IMR-90 (cell line): Measurements from ENCODE around the gene CAPZA2. TPM values are rescaled to one million over a fixed set of nuclear protein-coding genes. Genes with fewer than 3 reads are reported as not detected.

Experiments used
- ATAC-seq: fragments of 200-7000 bp; cut with Tn5 transposase; 2 replicates; pipeline ENCODE4 v1.9.1; 2020; ENCODE audit warnings: low read depth, mild to moderate bottlenecking, moderate library complexity
- BruUV-seq: library from RNA; stranded (reverse); fragments of 400-500 nt; replicated peaks from 2 replicates; lab custom pipeline; 2021; lab: Mats Ljungman, UMichigan
- CTCF ChIA-PET: fragments of 300-600 bp; formaldehyde crosslinking; extraction: SDS; loops from one replicate; lab custom pipeline; 2021; ENCODE audit warnings: antibody characterized with exemption; lab: Yijun Ruan, JAX
- POLR2A ChIA-PET: fragments of 300-600 bp; sonication (Branson Sonifier 250); formaldehyde crosslinking; loops from one replicate; lab custom pipeline; 2022; ENCODE audit warnings: antibody characterized with exemption; ENCODE audit not compliant: unreplicated experiment; lab: Charles Lee
- DNase-seq: peaks from one replicate; pipeline ENCODE4 v3.0.0; 2013
- H2AFZ ChIP-seq: replicated peaks from 2 replicates; pipeline ENCODE3; 2013; ENCODE audit warnings: low read length, mild to moderate bottlenecking; ENCODE audit not compliant: poor library complexity
- H2AK5ac ChIP-seq: 2 replicates; pipeline ENCODE4 v1.6.1; 2013; ENCODE audit warnings: low read depth, low read length, inconsistent platforms
- H2AK9ac ChIP-seq: replicated peaks from 2 replicates; pipeline ENCODE3; 2013; ENCODE audit warnings: mild to moderate bottlenecking, low read depth, low read length, moderate library complexity; ENCODE audit not compliant: poor library complexity
- H2BK120ac ChIP-seq: 2 replicates; pipeline ENCODE4 v1.6.1; 2013; ENCODE audit warnings: low read depth, low read length, inconsistent platforms
- H2BK15ac ChIP-seq: 3 replicates; pipeline ENCODE4 v1.6.1; 2013; ENCODE audit warnings: low read depth, low read length, inconsistent platforms
- H2BK20ac ChIP-seq: 2 replicates; pipeline ENCODE4 v1.6.1; 2013; ENCODE audit warnings: low read depth, mild to moderate bottlenecking, inconsistent platforms, low read length, moderate library complexity
- H2BK5ac ChIP-seq: 2 replicates; pipeline ENCODE4 v1.6.1; 2013; ENCODE audit warnings: mild to moderate bottlenecking, low read depth, low read length, inconsistent platforms; ENCODE audit not compliant: poor library complexity, severe bottlenecking
- H3K14ac ChIP-seq: replicated peaks from 2 replicates; pipeline ENCODE4 v1.6.1; 2013; ENCODE audit warnings: low read depth, low read length, inconsistent platforms
- H3K18ac ChIP-seq: 2 replicates; pipeline ENCODE4 v1.6.1; 2013; ENCODE audit warnings: low read depth, low read length, control low read depth
- H3K23ac ChIP-seq: 2 replicates; pipeline ENCODE4 v1.6.1; 2013; ENCODE audit warnings: low read depth, low read length, inconsistent platforms
- H3K27ac ChIP-seq: 2 replicates; pipeline ENCODE4 v1.5.1; 2013; ENCODE audit warnings: mild to moderate bottlenecking, control low read depth, low read length; ENCODE audit not compliant: insufficient read depth
- H3K27me3 ChIP-seq: 2 replicates; pipeline ENCODE4 v1.6.1; 2013; ENCODE audit warnings: low read length; ENCODE audit not compliant: control insufficient read depth, insufficient read depth
- H3K36me3 ChIP-seq: 2 replicates; pipeline ENCODE4 v1.6.1; 2013; ENCODE audit warnings: low read length, mixed read lengths; ENCODE audit not compliant: control insufficient read depth, insufficient read depth
- H3K4ac ChIP-seq: 2 replicates; pipeline ENCODE4 v1.6.1; 2013; ENCODE audit warnings: low read depth, low read length, inconsistent platforms
- H3K4me1 ChIP-seq: 2 replicates; pipeline ENCODE4 v1.6.1; 2013; ENCODE audit warnings: low read length, mixed read lengths; ENCODE audit not compliant: control insufficient read depth, insufficient read depth
- H3K4me2 ChIP-seq: 2 replicates; pipeline ENCODE4 v1.6.1; 2013; ENCODE audit warnings: low read depth, mild to moderate bottlenecking, control low read depth, low read length, moderate library complexity
- H3K4me3 ChIP-seq: 2 replicates; pipeline ENCODE4 v1.5.1; 2013; ENCODE audit warnings: low read depth, mild to moderate bottlenecking, control low read depth, low read length, moderate library complexity; ENCODE audit not compliant: insufficient read depth
- H3K56ac ChIP-seq: 2 replicates; pipeline ENCODE4 v1.6.1; 2013; ENCODE audit warnings: low read length, inconsistent platforms; ENCODE audit not compliant: insufficient read depth; ENCODE audit errors: extremely low read depth
- H3K79me1 ChIP-seq, 2 experiments: 2 replicates each; pipeline ENCODE4 v1.6.1; 2013; ENCODE audit warnings: low read length in 2 of 2, inconsistent platforms in 1 of 2, low read depth in 1 of 2
- H3K9ac ChIP-seq: 2 replicates; pipeline ENCODE4 v1.6.1; 2013; ENCODE audit warnings: low read depth, low read length, control low read depth
- H3K9me1 ChIP-seq: 2 replicates; pipeline ENCODE4 v1.6.1; 2013; ENCODE audit warnings: low read length, inconsistent platforms; ENCODE audit not compliant: insufficient read depth
- H3K9me3 ChIP-seq: 2 replicates; pipeline ENCODE4 v1.6.1; 2013; ENCODE audit warnings: low read length; ENCODE audit not compliant: control insufficient read depth, insufficient read depth
- H4K20me1 ChIP-seq: 2 replicates; pipeline ENCODE4 v1.6.1; 2013; ENCODE audit warnings: low read length, inconsistent platforms; ENCODE audit not compliant: insufficient read depth
- H4K5ac ChIP-seq: 2 replicates; pipeline ENCODE4 v1.6.1; 2013; ENCODE audit warnings: mild to moderate bottlenecking, low read depth, low read length, control low read depth
- H4K8ac ChIP-seq, 2 experiments: 2 replicates each; pipeline ENCODE4 v1.6.1; 2013; ENCODE audit warnings: low read depth in 2 of 2, low read length in 2 of 2, control low read depth in 1 of 2, inconsistent platforms in 1 of 2
- H4K91ac ChIP-seq: 2 replicates; pipeline ENCODE4 v1.6.1; 2013; ENCODE audit warnings: low read depth, low read length, inconsistent platforms; ENCODE audit not compliant: insufficient read depth
- CHD1 ChIP-seq: IDR thresholded peaks from 2 replicates; pipeline ENCODE4 v1.6.1; 2012; ENCODE audit warnings: low read depth, low read length, improper control_type of control experiment
- MAZ ChIP-seq: IDR thresholded peaks from 2 replicates; pipeline ENCODE4 v1.6.1; 2012; ENCODE audit warnings: low read depth, mild to moderate bottlenecking, low read length, improper control_type of control experiment, moderate library complexity, borderline replicate concordance
- RCOR1 ChIP-seq: IDR thresholded peaks from 2 replicates; pipeline ENCODE4 v1.6.1; 2012; ENCODE audit warnings: mild to moderate bottlenecking, low read length, improper control_type of control experiment; ENCODE audit not compliant: insufficient replicate concordance
- RFX5 ChIP-seq: IDR thresholded peaks from 2 replicates; pipeline ENCODE4 v1.8.0; 2012; ENCODE audit warnings: low read depth, mild to moderate bottlenecking, low read length, moderate library complexity
- WGBS, 2 experiments: methylation state at CpG; one replicate each; pipeline versions ENCODE4 v1.1.5 to v1.1.7; 2013; ENCODE audit warnings: missing lambda C conversion rate in 2 of 2; ENCODE audit not compliant: insufficient read length in 1 of 2; ENCODE audit errors: extremely low coverage in 2 of 2; 5-methylcytosine and 5-hydroxymethylcytosine counted together
- dilution Hi-C: fragments of 300-500 bp; cut with HindIII; formaldehyde crosslinking; loops from one replicate; pipeline ENCODE4 v1.14.3; 2018; ENCODE audit warnings: low sequenced_read_pairs; ENCODE audit not compliant: unreplicated experiment
- in situ Hi-C: fragments of 300-500 bp; cut with MboI; formaldehyde crosslinking; loops from 3 replicates; pipeline ENCODE4 v1.14.3; 2019; ENCODE audit warnings: low sequenced_read_pairs, inconsistent platforms, mixed read lengths
- intact Hi-C: fragments of 100-400 bp; cut with micrococcal nuclease; formaldehyde crosslinking; loops from 2 replicates; pipeline ENCODE4 v1.10.0; 2022
- polyA plus RNA-seq, 3 experiments: library from polyadenylated mRNA; depleted of rRNA; stranded (reverse); fragments of >200 nt; gene quantifications; 2 replicates each; pipeline ENCODE4 v1.2.3, GENCODE V29; 2012; ENCODE audit warnings: low replicate concordance in 1 of 3
- total RNA-seq: library from RNA; depleted of rRNA; stranded (reverse); fragments of >200 nt; gene quantifications from 2 replicates; pipeline ENCODE4 v1.2.3, GENCODE V29; 2012
- TF ChIP-seq, protein P1 (sequence below): fragments of 150-350 bp; IDR thresholded peaks from 2 replicates; pipeline ENCODE4 v1.6.1; 2017; ENCODE audit warnings: mild to moderate bottlenecking, antibody characterized with exemption, low read length, low read depth

The CAPZA2 gene
- total and polyA plus RNA-seq, 2 of the 4 experiments (the other 2 are of a cell fraction) = 66.6 to 133 TPM

DNA sequence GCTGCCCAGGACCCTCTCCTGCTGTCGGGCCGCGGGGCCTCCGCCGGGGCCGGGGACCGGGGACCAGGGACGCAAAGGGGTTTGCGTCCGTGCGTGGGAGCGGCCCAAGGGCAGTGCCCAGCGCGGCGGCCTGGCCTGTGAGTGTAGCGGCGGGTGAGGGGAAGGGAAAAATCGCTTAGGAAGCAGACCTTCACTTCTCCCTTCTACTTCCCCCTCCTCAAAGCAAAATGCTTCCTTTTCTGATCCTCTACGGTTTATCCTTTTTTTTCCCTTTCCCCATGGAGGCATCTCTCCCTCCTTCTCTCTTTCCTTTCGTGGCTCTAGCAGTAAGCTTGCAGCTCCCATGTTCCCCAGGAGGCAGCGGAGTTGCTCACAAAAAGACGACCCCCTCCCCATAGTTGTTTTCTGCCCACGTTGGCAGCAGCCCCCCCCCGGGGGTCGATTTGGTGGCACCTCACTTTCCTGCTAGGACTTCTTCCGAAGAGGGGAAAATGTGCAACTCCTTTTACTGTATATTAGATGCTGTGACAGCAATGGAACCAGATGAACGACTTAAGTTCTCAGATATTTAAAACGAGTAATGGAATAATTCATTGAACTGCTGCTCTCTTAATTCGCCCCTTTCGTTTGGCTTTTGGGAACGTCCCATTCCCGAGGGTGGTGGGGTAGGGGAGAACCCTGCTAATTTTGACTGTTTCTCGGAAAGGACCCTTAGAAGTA, 724 bp downstream of the CAPZA2 start (continued):
- TF ChIP-seq RFX5 = no peak

DNA sequence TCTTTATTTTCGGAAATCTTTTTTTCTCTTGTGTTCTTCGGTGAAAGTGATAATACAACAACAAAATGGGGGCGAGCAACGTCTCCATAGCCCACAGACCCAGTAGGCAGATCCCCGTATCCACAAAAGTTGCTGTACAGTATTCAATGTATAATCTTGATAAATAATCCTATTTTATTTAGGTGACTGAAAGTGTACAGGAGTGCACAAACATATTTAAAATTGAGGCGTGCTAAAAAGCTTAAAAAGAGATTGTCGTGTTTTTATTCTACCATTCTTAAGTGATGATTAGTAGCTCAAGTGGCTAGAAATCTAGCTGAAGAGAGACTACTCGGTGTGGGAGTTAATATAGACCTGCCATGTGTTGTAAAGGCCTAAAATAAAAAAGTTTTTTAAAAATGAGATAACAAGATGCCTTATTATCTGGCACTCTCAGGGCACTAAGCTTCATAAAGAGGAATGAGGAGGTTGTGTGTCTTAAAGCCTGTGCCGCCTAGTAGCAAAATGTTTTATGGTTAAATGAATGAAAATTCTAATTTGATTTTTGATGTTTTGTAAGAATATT, 1.6 kb downstream of the CAPZA2 start:
- H4K20me1 ChIP-seq = peaks cover 50% of the 10 kb centered on the region

More for the DNA sequence above, 1.6 kb downstream of the CAPZA2 start:
- no peak overlapping the region for H3K56ac ChIP-seq
- H3K9ac ChIP-seq = peak overlapping the region; percentile 98
- no peak overlapping the region for H4K8ac ChIP-seq
- TF ChIP-seq, protein P1, sequence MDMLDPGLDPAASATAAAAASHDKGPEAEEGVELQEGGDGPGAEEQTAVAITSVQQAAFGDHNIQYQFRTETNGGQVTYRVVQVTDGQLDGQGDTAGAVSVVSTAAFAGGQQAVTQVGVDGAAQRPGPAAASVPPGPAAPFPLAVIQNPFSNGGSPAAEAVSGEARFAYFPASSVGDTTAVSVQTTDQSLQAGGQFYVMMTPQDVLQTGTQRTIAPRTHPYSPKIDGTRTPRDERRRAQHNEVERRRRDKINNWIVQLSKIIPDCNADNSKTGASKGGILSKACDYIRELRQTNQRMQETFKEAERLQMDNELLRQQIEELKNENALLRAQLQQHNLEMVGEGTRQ = no peak
- no peak for TF ChIP-seq RFX5
- TF ChIP-seq RCOR1 = no peak
- TF ChIP-seq CHD1 = 0 out of 2 replicates have a peak, but pooled peaks have one; percentile 41
- TF ChIP-seq MAZ = no peak
- peaks cover 2% of the 10 kb centered on the region for H3K9me1 ChIP-seq
- no peak overlapping the region for H3K18ac ChIP-seq
- peak overlapping the region; percentile 96 for H3K23ac ChIP-seq
- ATAC-seq (no peak), DNase-seq (no peak)
- no CpG with 5 or more reads among the region's 9 CpGs for whole genome bisulfite sequencing, 2 experiments
- peaks cover 2 to 27% of the 10 kb centered on the region in 2 experiments; a peak in 1 of 4 replicates for H3K79me1 ChIP-seq
- peak overlapping the region; percentile 97; the same call in 1 of the 2 replicates for H3K14ac ChIP-seq
- peaks cover 4% of the 10 kb centered on the region; the same call in 1 of the 2 replicates for H3K36me3 ChIP-seq
- H4K5ac ChIP-seq = no peak overlapping the region; the same call in 1 of the 2 replicates
- H3K27ac ChIP-seq = peak overlapping the region; percentile 53; the same call in 1 of the 2 replicates
- no peaks in the 10 kb centered on the region for H3K9me3 ChIP-seq
- peak overlapping the region; percentile 99 for H3K4me2 ChIP-seq
- TSS peak; percentile 45 for BruUV-seq
- peak overlapping the region; percentile 90 for H2BK5ac ChIP-seq
- peak overlapping the region; percentile 8; the same call in 1 of the 2 replicates for H3K4ac ChIP-seq
- no peak overlapping the region for H2AFZ ChIP-seq
- ChIA-PET CTCF (interaction anchor here (0.8 kb wide), 1 partner anchor 39 kb away, joined by 3 read pairs; no protein-coding TSS in a partner anchor), POLR2A (no interaction called here)
- H2BK20ac ChIP-seq = no peak overlapping the region
- H3K4me3 ChIP-seq = peak overlapping the region; percentile 95
- no peak overlapping the region for H2AK5ac ChIP-seq
- no peak overlapping the region for H2BK120ac ChIP-seq
- H4K91ac ChIP-seq = no peak overlapping the region
- no peak overlapping the region for H2BK15ac ChIP-seq
- in situ Hi-C loops = no loop called here
- peaks cover 4% of the 10 kb centered on the region for H3K4me1 ChIP-seq
- intact Hi-C loops = no loop called here
- H3K27me3 ChIP-seq = no peaks in the 10 kb centered on the region
- H2AK9ac ChIP-seq = no peak overlapping the region
- dilution Hi-C loops = no loop called here
